ENCODE data around the gene SUPT5H.

DNA sequence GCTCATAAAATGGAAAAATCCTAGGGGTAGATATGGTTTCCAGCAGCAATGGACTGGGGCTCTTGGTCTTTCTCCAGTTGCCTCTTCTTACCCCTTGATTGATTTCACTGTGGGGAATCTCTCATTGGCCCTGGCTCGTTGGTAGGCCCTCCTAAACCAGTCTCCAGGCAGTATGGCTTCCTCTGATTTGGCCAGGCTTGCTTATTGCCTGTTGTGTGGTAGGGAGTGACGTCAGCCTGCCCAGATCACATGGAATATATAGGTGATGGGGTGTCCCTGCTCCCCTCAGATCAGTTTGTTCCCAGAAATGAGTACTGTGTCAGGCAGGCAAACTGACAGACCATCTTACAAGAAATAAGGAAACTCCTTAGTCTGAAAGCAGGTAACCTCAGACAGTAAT is 63.9 kb downstream of the SUPT5H start:
- TF ChIP-seq, protein P1, sequence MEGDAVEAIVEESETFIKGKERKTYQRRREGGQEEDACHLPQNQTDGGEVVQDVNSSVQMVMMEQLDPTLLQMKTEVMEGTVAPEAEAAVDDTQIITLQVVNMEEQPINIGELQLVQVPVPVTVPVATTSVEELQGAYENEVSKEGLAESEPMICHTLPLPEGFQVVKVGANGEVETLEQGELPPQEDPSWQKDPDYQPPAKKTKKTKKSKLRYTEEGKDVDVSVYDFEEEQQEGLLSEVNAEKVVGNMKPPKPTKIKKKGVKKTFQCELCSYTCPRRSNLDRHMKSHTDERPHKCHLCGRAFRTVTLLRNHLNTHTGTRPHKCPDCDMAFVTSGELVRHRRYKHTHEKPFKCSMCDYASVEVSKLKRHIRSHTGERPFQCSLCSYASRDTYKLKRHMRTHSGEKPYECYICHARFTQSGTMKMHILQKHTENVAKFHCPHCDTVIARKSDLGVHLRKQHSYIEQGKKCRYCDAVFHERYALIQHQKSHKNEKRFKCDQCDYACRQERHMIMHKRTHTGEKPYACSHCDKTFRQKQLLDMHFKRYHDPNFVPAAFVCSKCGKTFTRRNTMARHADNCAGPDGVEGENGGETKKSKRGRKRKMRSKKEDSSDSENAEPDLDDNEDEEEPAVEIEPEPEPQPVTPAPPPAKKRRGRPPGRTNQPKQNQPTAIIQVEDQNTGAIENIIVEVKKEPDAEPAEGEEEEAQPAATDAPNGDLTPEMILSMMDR (IDR thresholded peaks at IDR 0.05) = no peak
- TF ChIP-seq POLR2A (IDR thresholded peaks at IDR 0.05) = no peak

All from ovary (tissue), 3 donors.